ENCODE data around the gene GDAP1L1.

GDAP1L1 gene

GRCh38 chr20:44268802-44269201, 21.7 kb downstream of the GDAP1L1 start:
- no peak for TF ChIP-seq CTCF (IDR thresholded peaks at IDR 0.05; ENCODE audit: control insufficient read depth, extremely low read depth, insufficient read depth)
- DNase-seq (ENCODE audit: low read depth): no peak
- H3K4me3 ChIP-seq (ENCODE audit: low read depth, low read length): no peak overlapping the region

GRCh38 chr20:44271915-44272663, 25.0 kb downstream of the GDAP1L1 start:
- no peak overlapping the region for H3K4me3 ChIP-seq (ENCODE audit: low read depth, low read length)
- TF ChIP-seq CTCF (IDR thresholded peaks at IDR 0.05; ENCODE audit: control insufficient read depth, extremely low read depth, insufficient read depth): no peak
- DNase-seq (ENCODE audit: low read depth): no peak

- no peak for TF ChIP-seq CTCF (IDR thresholded peaks at IDR 0.05; ENCODE audit: control insufficient read depth, extremely low read depth, insufficient read depth)
- DNase-seq (ENCODE audit: low read depth): no peak
- no peak overlapping the region for H3K4me3 ChIP-seq (ENCODE audit: low read depth, low read length)
Observed at GRCh38 chr20:44273231-44274215, 26.4 kb downstream of the GDAP1L1 start.

GRCh38 chr20:44274303-44275017, 27.4 kb downstream of the GDAP1L1 start:
- TF ChIP-seq CTCF (IDR thresholded peaks at IDR 0.05; ENCODE audit: control insufficient read depth, extremely low read depth, insufficient read depth): no peak

GRCh38 chr20:44279228-44279627, 32.1 kb downstream of the GDAP1L1 start:
- no peak for DNase-seq (ENCODE audit: low read depth)
- no peak overlapping the region for H3K4me3 ChIP-seq (ENCODE audit: low read depth, low read length)

More at GRCh38 chr20:44274303-44275017, 27.4 kb downstream of the GDAP1L1 start:
- H3K4me3 ChIP-seq (ENCODE audit: low read depth, low read length): no peak overlapping the region
- no peak for DNase-seq (ENCODE audit: low read depth)

More at GRCh38 chr20:44279228-44279627, 32.1 kb downstream of the GDAP1L1 start:
- TF ChIP-seq CTCF (IDR thresholded peaks at IDR 0.05; ENCODE audit: control insufficient read depth, extremely low read depth, insufficient read depth): no peak
